HG03442 (cell line): Measurements from ENCODE around the gene PHOX2A.

ENCODE experiments used
- ATAC-seq: cut with Tn5 transposase; IDR thresholded peaks from one replicate; pipeline ENCODE4 v1.9.1; 2021; ENCODE audit warnings: mild to moderate bottlenecking, moderate library complexity; ENCODE audit not compliant: unreplicated experiment

PHOX2A gene

GRCh38 chr11:72235351-72236057 lies 8.5 kb downstream of the PHOX2A start:
- no peak for ATAC-seq

- ATAC-seq = no peak
Measured at GRCh38 chr11:72234920-72235319, 9.1 kb downstream of the PHOX2A start.

GRCh38 chr11:72234514-72234830 lies 9.5 kb downstream of the PHOX2A start:
- ATAC-seq = no peak

- ATAC-seq = no peak
Measured at GRCh38 chr11:72233773-72234513, 10.0 kb downstream of the PHOX2A start.

GRCh38 chr11:72233056-72233772 lies 10.8 kb downstream of the PHOX2A start:
- ATAC-seq = no peak

- no peak for ATAC-seq
Measured at GRCh38 chr11:72232260-72233055, 11.5 kb downstream of the PHOX2A start.

- no peak for ATAC-seq
Measured at GRCh38 chr11:72231396-72232259, 12.3 kb downstream of the PHOX2A start.

- no peak for ATAC-seq
Measured at GRCh38 chr11:72230764-72231365, 13.1 kb downstream of the PHOX2A start.

GRCh38 chr11:72229925-72230763 lies 13.8 kb downstream of the PHOX2A start:
- ATAC-seq = no peak

- ATAC-seq = no peak
Measured at GRCh38 chr11:72229336-72229924, 14.5 kb downstream of the PHOX2A start.

GRCh38 chr11:72228844-72229231 lies 15.1 kb downstream of the PHOX2A start:
- no peak for ATAC-seq

GRCh38 chr11:72228229-72228843 lies 15.6 kb downstream of the PHOX2A start:
- ATAC-seq = no peak

GRCh38 chr11:72227316-72228228 lies 16.4 kb downstream of the PHOX2A start:
- no peak for ATAC-seq

GRCh38 chr11:72226701-72227100 lies 17.3 kb downstream of the PHOX2A start:
- ATAC-seq = no peak

- no peak for ATAC-seq
Measured at GRCh38 chr11:72225411-72225951, 18.5 kb downstream of the PHOX2A start.

- no peak for ATAC-seq
Measured at GRCh38 chr11:72224564-72225410, 19.2 kb downstream of the PHOX2A start, which contains the start of gene INPPL1. TSS of gene INPPL1 (plus strand) at chr11:72224767. CDS start at chr11:72224985, 218 bp downstream.
